Superior temporal gyrus (tissue), 1 donor: Measurements from ENCODE around the gene RIPOR2.
A peak's percentile ranks its signal among the peaks of the same experiment; 100 is the strongest.

Experiments
- DNase-seq: peaks from one replicate; pipeline ENCODE4 v3.0.0-alpha.2; 2016; ENCODE audit errors: extremely low spot score

The RIPOR2 gene

GRCh38 chr6:24876499-24877465 is 59.0 kb downstream of the RIPOR2 start:
- DNase-seq, result no peak

- DNase-seq, result no peak
Observed at GRCh38 chr6:24875534-24875901, 60.2 kb downstream of the RIPOR2 start.

GRCh38 chr6:24874776-24875533 is 60.8 kb downstream of the RIPOR2 start:
- DNase-seq, result no peak

GRCh38 chr6:24874128-24874527 is 61.6 kb downstream of the RIPOR2 start:
- no peak for DNase-seq

GRCh38 chr6:24872779-24873178 is 63.0 kb downstream of the RIPOR2 start:
- DNase-seq, result no peak

GRCh38 chr6:24868765-24869164 is 67.0 kb downstream of the RIPOR2 start:
- no peak for DNase-seq

- no peak for DNase-seq
Observed at GRCh38 chr6:24867104-24867703, 68.6 kb downstream of the RIPOR2 start.

GRCh38 chr6:24865161-24865560 is 70.6 kb downstream of the RIPOR2 start:
- DNase-seq, result no peak

GRCh38 chr6:24864343-24864742 is 71.4 kb downstream of the RIPOR2 start:
- DNase-seq, result no peak

- DNase-seq, result no peak
Observed at GRCh38 chr6:24861934-24862333, 73.8 kb downstream of the RIPOR2 start.

GRCh38 chr6:24859608-24860200 is 76.1 kb downstream of the RIPOR2 start:
- no peak for DNase-seq

GRCh38 chr6:24859132-24859531 is 76.6 kb downstream of the RIPOR2 start:
- no peak for DNase-seq

- no peak for DNase-seq
Observed at GRCh38 chr6:24858177-24858653, 77.5 kb downstream of the RIPOR2 start.

- DNase-seq, result peak; percentile 55
Observed at GRCh38 chr6:24856901-24857670, 78.7 kb downstream of the RIPOR2 start.

GRCh38 chr6:24856246-24856599 is 79.5 kb downstream of the RIPOR2 start:
- DNase-seq, result no peak

- DNase-seq, result peak; percentile 90
Observed at GRCh38 chr6:24855395-24856245, 80.1 kb downstream of the RIPOR2 start.

GRCh38 chr6:24854077-24854666 is 81.6 kb downstream of the RIPOR2 start:
- DNase-seq, result no peak

- DNase-seq, result no peak
Observed at GRCh38 chr6:24851086-24851485, 84.7 kb downstream of the RIPOR2 start.

- no peak for DNase-seq
Observed at GRCh38 chr6:24849713-24850112, 86.0 kb downstream of the RIPOR2 start.

GRCh38 chr6:24848461-24848860 is 87.3 kb downstream of the RIPOR2 start:
- DNase-seq, result peak; percentile 85
